HEK293T (cell line): Measurements from ENCODE around the gene PLA2G4A.

ENCODE experiments used
- ARNT ChIP-seq: fragments of 450-650 bp; IDR thresholded peaks from 2 replicates; pipeline ENCODE4 v1.6.1; 2017; ENCODE audit warnings: mild to moderate bottlenecking
- BHLHE40 ChIP-seq: fragments of 450-650 bp; IDR thresholded peaks from 2 replicates; pipeline ENCODE4 v1.6.1; 2016; ENCODE audit warnings: mild to moderate bottlenecking, moderate library complexity, borderline replicate concordance
- ELF4 ChIP-seq: fragments of 450-650 bp; IDR thresholded peaks from 2 replicates; pipeline ENCODE4 v1.6.1; 2017; ENCODE audit warnings: antibody characterized with exemption
- FOXA1 ChIP-seq: fragments of 450-650 bp; IDR thresholded peaks from 2 replicates; pipeline ENCODE4 v1.6.1; 2016; ENCODE audit warnings: mild to moderate bottlenecking
- FOXK2 ChIP-seq: fragments of 450-650 bp; IDR thresholded peaks from 2 replicates; pipeline ENCODE4 v1.6.1; 2016; ENCODE audit warnings: mild to moderate bottlenecking
- FOXM1 ChIP-seq: fragments of 450-650 bp; IDR thresholded peaks from 2 replicates; pipeline ENCODE4 v1.6.1; 2017; ENCODE audit warnings: mild to moderate bottlenecking, borderline replicate concordance
- L3MBTL2 ChIP-seq: fragments of 450-650 bp; conservative IDR thresholded peaks from 2 replicates; pipeline ENCODE4 v1.6.1; 2016; ENCODE audit warnings: mild to moderate bottlenecking
- LEF1 ChIP-seq: fragments of 450-650 bp; IDR thresholded peaks from 2 replicates; pipeline ENCODE4 v1.6.1; 2017; ENCODE audit warnings: mild to moderate bottlenecking, borderline replicate concordance
- PKNOX1 ChIP-seq: fragments of 450-650 bp; IDR thresholded peaks from 2 replicates; pipeline ENCODE4 v1.6.1; 2016
- SP1 ChIP-seq: fragments of 450-650 bp; IDR thresholded peaks from 2 replicates; pipeline ENCODE4 v1.6.1; 2017
- SUZ12 ChIP-seq: fragments of 450-650 bp; IDR thresholded peaks from 2 replicates; pipeline ENCODE4 v1.6.1; 2016; ENCODE audit warnings: mild to moderate bottlenecking
- TARDBP ChIP-seq: fragments of 450-650 bp; IDR thresholded peaks from 2 replicates; pipeline ENCODE4 v1.6.1; 2016

- no peak for TF ChIP-seq ELF4
- TF ChIP-seq SP1, result no peak
- no peak for TF ChIP-seq FOXK2
- TF ChIP-seq BHLHE40, result no peak
- no peak for TF ChIP-seq FOXM1
- TF ChIP-seq FOXA1, result no peak
- TF ChIP-seq SUZ12, result no peak
- no peak for TF ChIP-seq TARDBP
- no peak for TF ChIP-seq LEF1
- TF ChIP-seq ARNT, result no peak
- no peak for TF ChIP-seq L3MBTL2
- TF ChIP-seq PKNOX1, result no peak
Measured at GRCh38 chr1:187032982-187033692, 204.4 kb downstream of the PLA2G4A start.
